GM19043 (cell line): ENCODE data around the gene TAS2R16.

Experiments
- ATAC-seq: cut with Tn5 transposase; IDR thresholded peaks from one replicate; pipeline ENCODE4 v1.9.1; 2021; ENCODE audit warnings: low read depth; ENCODE audit not compliant: unreplicated experiment

Gene TAS2R16

GRCh38 chr7:122995600-122995999, at the start of gene TAS2R16:
TSS of gene TAS2R16 (minus strand) at chr7:122995700. CDS start at chr7:122995634, 66 bp downstream.
- no peak for ATAC-seq

- ATAC-seq: no peak
These were observed 48.1 kb upstream of the TAS2R16 start for GRCh38 chr7:123043642-123044041.

GRCh38 chr7:123041101-123041500, 45.6 kb upstream of the TAS2R16 start:
- ATAC-seq: no peak

- ATAC-seq: no peak
These were observed 43.8 kb upstream of the TAS2R16 start for GRCh38 chr7:123039269-123039668.

GRCh38 chr7:123034106-123034505, 38.6 kb upstream of the TAS2R16 start:
- no peak for ATAC-seq

GRCh38 chr7:123030631-123031030, 35.1 kb upstream of the TAS2R16 start:
- ATAC-seq: no peak

- ATAC-seq: no peak
These were observed 32.8 kb upstream of the TAS2R16 start for GRCh38 chr7:123028339-123028738.

GRCh38 chr7:123026251-123026650, 30.8 kb upstream of the TAS2R16 start:
- no peak for ATAC-seq

GRCh38 chr7:123024989-123025758, 29.7 kb upstream of the TAS2R16 start:
- ATAC-seq: no peak

GRCh38 chr7:123023126-123023525, 27.6 kb upstream of the TAS2R16 start:
- ATAC-seq: no peak

GRCh38 chr7:123022576-123022975, 27.1 kb upstream of the TAS2R16 start:
- no peak for ATAC-seq

- ATAC-seq: no peak
These were observed 16.9 kb upstream of the TAS2R16 start for GRCh38 chr7:123012435-123012834.

GRCh38 chr7:123011766-123012369, 16.4 kb upstream of the TAS2R16 start:
- ATAC-seq: no peak

GRCh38 chr7:123004931-123005330, 9.4 kb upstream of the TAS2R16 start:
- ATAC-seq: no peak

- ATAC-seq: no peak
These were observed 8.1 kb upstream of the TAS2R16 start for GRCh38 chr7:123003539-123004126.

- no peak for ATAC-seq
These were observed 5.9 kb downstream of the TAS2R16 start for GRCh38 chr7:122989577-122989976.

- no peak for ATAC-seq
These were observed 6.5 kb downstream of the TAS2R16 start for GRCh38 chr7:122989041-122989440.

- ATAC-seq: no peak
These were observed 7.2 kb downstream of the TAS2R16 start for GRCh38 chr7:122988333-122988732.

- ATAC-seq: no peak
These were observed 8.0 kb downstream of the TAS2R16 start for GRCh38 chr7:122987463-122987862.

- ATAC-seq: no peak
These were observed 11.5 kb downstream of the TAS2R16 start for GRCh38 chr7:122984021-122984420.

- ATAC-seq: no peak
These were observed 12.2 kb downstream of the TAS2R16 start for GRCh38 chr7:122983261-122983660.

GRCh38 chr7:122975341-122975740, 20.2 kb downstream of the TAS2R16 start:
- no peak for ATAC-seq
